Measurements from ENCODE around the gene APOL3. TPM values are rescaled to one million over a fixed set of nuclear protein-coding genes. Genes with fewer than 3 reads are reported as not detected.

Gene APOL3
- total RNA-seq, 1 experiment from 2014 or later, result not detected

DNA sequence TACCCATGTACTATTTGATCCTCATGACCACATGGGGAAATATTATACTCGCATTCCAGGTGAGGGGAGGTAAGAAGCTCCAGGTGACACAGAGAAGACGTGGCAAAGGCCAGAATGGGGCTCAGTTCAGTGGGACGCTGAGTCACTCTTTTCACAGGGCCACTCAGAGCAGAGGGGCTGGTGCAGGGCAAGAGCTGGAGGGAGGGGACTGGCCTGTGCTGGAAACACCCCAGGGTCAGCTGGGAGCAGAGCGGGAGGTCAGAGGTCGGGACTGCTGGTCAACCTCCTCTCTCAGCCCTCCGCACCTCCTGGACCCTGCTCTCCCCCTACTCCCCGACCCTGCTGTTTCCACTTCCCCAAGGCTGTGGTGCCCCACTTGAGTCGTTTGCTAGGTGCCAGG, 12.1 kb downstream of the APOL3 start:
- H2BK12ac ChIP-seq (ENCODE audit: insufficient read length, low read depth, low read length), result no peak overlapping the region
- H3K27me3 Mint-ChIP-seq (ENCODE audit: low read depth), result peaks cover 7% of the 10 kb centered on the region; the same call in 1 of the 2 replicates
- TF ChIP-seq, protein P1, sequence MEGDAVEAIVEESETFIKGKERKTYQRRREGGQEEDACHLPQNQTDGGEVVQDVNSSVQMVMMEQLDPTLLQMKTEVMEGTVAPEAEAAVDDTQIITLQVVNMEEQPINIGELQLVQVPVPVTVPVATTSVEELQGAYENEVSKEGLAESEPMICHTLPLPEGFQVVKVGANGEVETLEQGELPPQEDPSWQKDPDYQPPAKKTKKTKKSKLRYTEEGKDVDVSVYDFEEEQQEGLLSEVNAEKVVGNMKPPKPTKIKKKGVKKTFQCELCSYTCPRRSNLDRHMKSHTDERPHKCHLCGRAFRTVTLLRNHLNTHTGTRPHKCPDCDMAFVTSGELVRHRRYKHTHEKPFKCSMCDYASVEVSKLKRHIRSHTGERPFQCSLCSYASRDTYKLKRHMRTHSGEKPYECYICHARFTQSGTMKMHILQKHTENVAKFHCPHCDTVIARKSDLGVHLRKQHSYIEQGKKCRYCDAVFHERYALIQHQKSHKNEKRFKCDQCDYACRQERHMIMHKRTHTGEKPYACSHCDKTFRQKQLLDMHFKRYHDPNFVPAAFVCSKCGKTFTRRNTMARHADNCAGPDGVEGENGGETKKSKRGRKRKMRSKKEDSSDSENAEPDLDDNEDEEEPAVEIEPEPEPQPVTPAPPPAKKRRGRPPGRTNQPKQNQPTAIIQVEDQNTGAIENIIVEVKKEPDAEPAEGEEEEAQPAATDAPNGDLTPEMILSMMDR (conservative IDR thresholded peaks at IDR 0.05), result no peak
- H3K23me2 ChIP-seq (ENCODE audit: insufficient read length, low read depth, low read length, poor library complexity, severe bottlenecking), result no peaks in the 10 kb centered on the region
- no peak overlapping the region for H2AK5ac ChIP-seq (ENCODE audit: insufficient read length, low read length)
- H3K27ac ChIP-seq (ENCODE audit: insufficient read length, low read depth, low read length), result no peak overlapping the region
- no peak overlapping the region for H3K4me2 ChIP-seq (ENCODE audit: insufficient read depth, insufficient read length, low read length)
- H3K9me3 Mint-ChIP-seq, result peaks cover 3 to 5% of the 10 kb centered on the region in 2 experiments; a peak in 3 of 5 replicates
- no peaks in the 10 kb centered on the region for H3K27me3 ChIP-seq (ENCODE audit: insufficient read depth, low read length)
- H2BK5ac ChIP-seq (ENCODE audit: insufficient read length, low read length), result no peak overlapping the region
- no peak overlapping the region for H3K4me3 Mint-ChIP-seq
- no peak overlapping the region for H2BK15ac ChIP-seq (ENCODE audit: low read depth, low read length)
- no peaks in the 10 kb centered on the region for H3K79me2 ChIP-seq (ENCODE audit: insufficient read depth, low read length)
- H3K4me1 ChIP-seq (ENCODE audit: insufficient read depth, low read length), result peaks cover 2% of the 10 kb centered on the region; the same call in 1 of the 2 replicates
- peaks cover 0 to 8% (median 4%) of the 10 kb centered on the region in 3 experiments; a peak in 3 of 7 replicates for H3K36me3 Mint-ChIP-seq (ENCODE audit: insufficient read depth in 1 of 3, low read depth in 3 of 3)
- DNase-seq, result no peak
- H3K14ac ChIP-seq (ENCODE audit: insufficient read depth, low read length), result no peak overlapping the region
- no peaks in the 10 kb centered on the region for H3K9me3 ChIP-seq (ENCODE audit: control insufficient read depth, low read depth, low read length)
- WGBS (ENCODE audit: extremely low coverage, insufficient read length, low lambda C conversion rate), result no CpG with 5 or more reads among the region's 8 CpGs
- no peak overlapping the region for H4K8ac ChIP-seq (replicated peaks; ENCODE audit: insufficient read length, low read depth, low read length)
- H3K56ac ChIP-seq (ENCODE audit: insufficient read length, low read depth, low read length), result no peak overlapping the region
- no peak overlapping the region for H3K4ac ChIP-seq (ENCODE audit: low read depth, low read length)
- no peak overlapping the region for H4K91ac ChIP-seq (ENCODE audit: insufficient read length, low read depth, low read length)
- H3T11ph ChIP-seq (ENCODE audit: low read length), result no peak overlapping the region
- no peak overlapping the region for H3K9ac ChIP-seq (ENCODE audit: extremely low read depth, insufficient read length, low read length)
- H3K79me1 ChIP-seq (ENCODE audit: insufficient read depth, low read depth, low read length, poor library complexity, severe bottlenecking), result no peaks in the 10 kb centered on the region
- no peak overlapping the region for H2BK20ac ChIP-seq (ENCODE audit: low read depth, low read length, poor library complexity, severe bottlenecking)
- no peak overlapping the region for H3K18ac ChIP-seq (ENCODE audit: insufficient read length, low read depth, low read length)
- H2BK120ac ChIP-seq (ENCODE audit: low read depth, low read length, poor library complexity, severe bottlenecking), result no peak overlapping the region
- no peak overlapping the region for H2AFZ ChIP-seq (ENCODE audit: low read length)
- H3K27ac Mint-ChIP-seq, result no peak overlapping the region
- H4K20me1 ChIP-seq (ENCODE audit: control insufficient read depth, insufficient read depth, insufficient read length), result no peaks in the 10 kb centered on the region
- no peak overlapping the region for H3K23ac ChIP-seq (ENCODE audit: insufficient read length, low read depth, low read length)
- no peak overlapping the region for H4K5ac ChIP-seq (ENCODE audit: insufficient read length, low read depth, low read length)
- H3K4me1 Mint-ChIP-seq, result peaks cover 15 to 30% of the 10 kb centered on the region in 2 experiments
